H9 (cell line): ENCODE measurements around the gene PCCA. TPM values are rescaled to one million over a fixed set of nuclear protein-coding genes. Genes with fewer than 3 reads are reported as not detected.

ENCODE experiments used
- DNase-seq: peaks from one replicate; pipeline ENCODE4 v3.0.0-alpha.2; 2017
- H2AFZ ChIP-seq: one replicate; pipeline ENCODE4 v1.6.1; 2013; ENCODE audit warnings: mild to moderate bottlenecking, low read length, control low read depth, moderate library complexity
- H2AK5ac ChIP-seq: 2 replicates; pipeline ENCODE4 v1.6.1; 2013; ENCODE audit warnings: low read length, control low read depth, mixed read lengths; ENCODE audit not compliant: insufficient read length
- H2BK120ac ChIP-seq: one replicate; pipeline ENCODE4 v1.6.1; 2013; ENCODE audit warnings: low read depth, mild to moderate bottlenecking, low read length, control low read depth, inconsistent platforms; ENCODE audit not compliant: poor library complexity, severe bottlenecking
- H2BK12ac ChIP-seq: 2 replicates; pipeline ENCODE4 v1.6.1; 2013; ENCODE audit warnings: low read length, control low read depth, mixed read lengths, low read depth; ENCODE audit not compliant: insufficient read length
- H2BK15ac ChIP-seq: 2 replicates; pipeline ENCODE4 v1.6.1; 2013; ENCODE audit warnings: low read depth, low read length, control low read depth
- H2BK20ac ChIP-seq: one replicate; pipeline ENCODE4 v1.6.1; 2013; ENCODE audit warnings: low read depth, mild to moderate bottlenecking, low read length, control low read depth, inconsistent platforms; ENCODE audit not compliant: poor library complexity, severe bottlenecking
- H2BK5ac ChIP-seq: 2 replicates; pipeline ENCODE4 v1.6.1; 2013; ENCODE audit warnings: low read length, control low read depth, mixed read lengths; ENCODE audit not compliant: insufficient read length
- H3K14ac ChIP-seq: 2 replicates; pipeline ENCODE4 v1.6.1; 2013; ENCODE audit warnings: low read length, control low read depth; ENCODE audit not compliant: insufficient read depth
- H3K18ac ChIP-seq: 2 replicates; pipeline ENCODE4 v1.6.1; 2013; ENCODE audit warnings: low read depth, mild to moderate bottlenecking, mixed read lengths, low read length, control low read depth; ENCODE audit not compliant: insufficient read length
- H3K23ac ChIP-seq: 2 replicates; pipeline ENCODE4 v1.6.1; 2013; ENCODE audit warnings: low read length, control low read depth, mixed read lengths, low read depth; ENCODE audit not compliant: insufficient read length
- H3K23me2 ChIP-seq: 2 replicates; pipeline ENCODE4 v1.6.1; 2013; ENCODE audit warnings: low read depth, mild to moderate bottlenecking, mixed read lengths, low read length, control low read depth; ENCODE audit not compliant: insufficient read length, poor library complexity, severe bottlenecking
- H3K27ac ChIP-seq: 2 replicates; pipeline ENCODE4 v1.5.1; 2013; ENCODE audit warnings: low read length, control low read depth, mixed read lengths, low read depth; ENCODE audit not compliant: insufficient read length
- H3K27me3 ChIP-seq: 2 replicates; pipeline ENCODE4 v1.6.1; 2013; ENCODE audit warnings: low read length, control low read depth, inconsistent platforms; ENCODE audit not compliant: insufficient read depth
- H3K4ac ChIP-seq: 2 replicates; pipeline ENCODE4 v1.6.1; 2013; ENCODE audit warnings: low read depth, mild to moderate bottlenecking, control low read depth, inconsistent platforms, low read length, moderate library complexity
- H3K4me1 ChIP-seq: 2 replicates; pipeline ENCODE4 v1.6.1; 2013; ENCODE audit warnings: low read length, control low read depth, inconsistent platforms; ENCODE audit not compliant: insufficient read depth
- H3K4me2 ChIP-seq: 2 replicates; pipeline ENCODE4 v1.6.1; 2013; ENCODE audit warnings: low read length, control low read depth, mixed read lengths; ENCODE audit not compliant: insufficient read length, insufficient read depth
- H3K56ac ChIP-seq: 2 replicates; pipeline ENCODE4 v1.6.1; 2013; ENCODE audit warnings: low read depth, mild to moderate bottlenecking, mixed read lengths, low read length, control low read depth; ENCODE audit not compliant: insufficient read length
- H3K79me1 ChIP-seq: 2 replicates; pipeline ENCODE4 v1.6.1; 2013; ENCODE audit warnings: low read depth, mild to moderate bottlenecking, moderate library complexity, low read length, control low read depth, inconsistent platforms; ENCODE audit not compliant: insufficient read depth, poor library complexity, severe bottlenecking
- H3K79me2 ChIP-seq: 2 replicates; pipeline ENCODE4 v1.6.1; 2013; ENCODE audit warnings: low read length, control low read depth, inconsistent platforms; ENCODE audit not compliant: insufficient read depth
- H3K9ac ChIP-seq: 2 replicates; pipeline ENCODE4 v1.6.1; 2013; ENCODE audit warnings: low read length, control low read depth, mixed read lengths; ENCODE audit not compliant: insufficient read length; ENCODE audit errors: extremely low read depth
- H3K9me3 ChIP-seq: one replicate; pipeline ENCODE4 v1.6.1; 2013; ENCODE audit warnings: low read depth, low read length, inconsistent platforms; ENCODE audit not compliant: control insufficient read depth
- H3T11ph ChIP-seq: one replicate; pipeline ENCODE4 v1.6.1; 2013; ENCODE audit warnings: mild to moderate bottlenecking, low read length, control low read depth, inconsistent platforms
- H4K20me1 ChIP-seq: one replicate; pipeline ENCODE4 v1.6.1; 2013; ENCODE audit not compliant: control insufficient read depth, insufficient read length, insufficient read depth
- H4K5ac ChIP-seq: 2 replicates; pipeline ENCODE4 v1.6.1; 2013; ENCODE audit warnings: low read depth, mild to moderate bottlenecking, mixed read lengths, low read length, control low read depth; ENCODE audit not compliant: insufficient read length
- H4K8ac ChIP-seq: replicated peaks from 2 replicates; pipeline ENCODE4 v1.6.1; 2013; ENCODE audit warnings: low read length, control low read depth, mixed read lengths, low read depth; ENCODE audit not compliant: insufficient read length
- H4K91ac ChIP-seq: 2 replicates; pipeline ENCODE4 v1.6.1; 2013; ENCODE audit warnings: low read depth, mild to moderate bottlenecking, moderate library complexity, mixed read lengths, low read length, control low read depth; ENCODE audit not compliant: insufficient read length
- H3K27ac Mint-ChIP-seq, 3 experiments: 2 replicates in 2 of 3; 3 replicates in 1 of 3; pipeline ENCODE4 v1.8.0; 2020 to 2021; ENCODE audit warnings: mixed read lengths in 3 of 3, mild to moderate bottlenecking in 1 of 3, moderate library complexity in 1 of 3
- H3K27me3 Mint-ChIP-seq: 2 replicates; pipeline ENCODE4 v1.8.0; 2021; ENCODE audit warnings: low read depth, mild to moderate bottlenecking, moderate library complexity, mixed read lengths
- H3K36me3 Mint-ChIP-seq, 3 experiments: 2 replicates in 2 of 3; 3 replicates in 1 of 3; pipeline ENCODE4 v1.8.0; 2020 to 2021; ENCODE audit warnings: low read depth in 3 of 3, mixed read lengths in 3 of 3; ENCODE audit not compliant: insufficient read depth in 1 of 3
- H3K4me1 Mint-ChIP-seq, 2 experiments: 2 replicates each; pipeline ENCODE4 v1.8.0; 2020; ENCODE audit warnings: mixed read lengths in 2 of 2
- H3K4me3 Mint-ChIP-seq, 2 experiments: 2 replicates in 1 of 2; 3 replicates in 1 of 2; pipeline ENCODE4 v1.8.0; 2020 to 2021; ENCODE audit warnings: mild to moderate bottlenecking in 2 of 2, mixed read lengths in 2 of 2, moderate library complexity in 1 of 2
- H3K9me3 Mint-ChIP-seq, 2 experiments: 2 replicates in 1 of 2; 3 replicates in 1 of 2; pipeline ENCODE4 v1.8.0; 2020; ENCODE audit warnings: mild to moderate bottlenecking in 2 of 2, mixed read lengths in 2 of 2, moderate library complexity in 1 of 2
- CTCF ChIP-seq: fragments of 200-600 bp; sonication (generic); conservative IDR thresholded peaks from 3 replicates; pipeline ENCODE4 v1.8.0; 2021; ENCODE audit warnings: antibody characterized with exemption, mild to moderate bottlenecking
- whole genome bisulfite sequencing: extraction: QIAGEN DNeasy Blood & Tissue Kit; methylation state at CpG from one replicate; pipeline ENCODE4 v1.1.7; 2013; ENCODE audit warnings: missing lambda C conversion rate, low lambda C conversion rate, mixed read lengths; ENCODE audit not compliant: insufficient read length; ENCODE audit errors: extremely low coverage; 5-methylcytosine and 5-hydroxymethylcytosine counted together
- total RNA-seq: library from RNA; stranded (reverse); gene quantifications from 2 replicates; pipeline ENCODE4 v1.2.1, GENCODE V29; 2021

PCCA gene
- total RNA-seq, 1 experiment from 2014 or later, result 56.5 TPM

GRCh38 chr13:100274942-100275506 is 186.1 kb downstream of the PCCA start:
- Histone ChIP-seq H3K4me2 (no peak overlapping the region), H2AK5ac (no peak overlapping the region), H3K9me3 (no peaks in the 10 kb centered on the region), H2BK5ac (no peak overlapping the region), H3K4me1 (peaks cover 2% of the 10 kb centered on the region; the same call in 1 of the 2 replicates), H4K91ac (no peak overlapping the region), H2BK15ac (no peak overlapping the region), H2BK12ac (no peak overlapping the region), H4K8ac (no peak overlapping the region), H2BK20ac (no peak overlapping the region), H2BK120ac (no peak overlapping the region), H3K14ac (no peak overlapping the region; the same call in 1 of the 2 replicates), H3K23me2 (no peaks in the 10 kb centered on the region), H3K4ac (no peak overlapping the region), H3T11ph (no peak overlapping the region), H3K23ac (no peak overlapping the region), H4K20me1 (no peaks in the 10 kb centered on the region), H3K79me1 (peaks cover 2% of the 10 kb centered on the region), H3K56ac (no peak overlapping the region), H4K5ac (no peak overlapping the region), H3K18ac (no peak overlapping the region), H3K9ac (no peak overlapping the region), H3K79me2 (no peaks in the 10 kb centered on the region), H3K27ac (no peak overlapping the region), H2AFZ (no peak overlapping the region), H3K27me3 (no peaks in the 10 kb centered on the region)
- Mint-ChIP-seq H3K27ac (peak overlapping the region; percentile 4 to 28 (median 21); a peak in 5 of 7 replicates), H3K4me1 (peaks cover 12 to 15% of the 10 kb centered on the region in 2 experiments), H3K27me3 (no peaks in the 10 kb centered on the region), H3K9me3 (no peaks in the 10 kb centered on the region), H3K36me3 (peaks cover 3 to 23% (median 20%) of the 10 kb centered on the region in 3 experiments; a peak in 6 of 7 replicates), H3K4me3 (no peak overlapping the region)
- no CpG with 5 or more reads among the region's 12 CpGs for WGBS
- no peak for TF ChIP-seq CTCF
- no peak for DNase-seq
